ENCODE results near the gene PLD5. TPM values are rescaled to one million over a fixed set of nuclear protein-coding genes. Genes with fewer than 3 reads are reported as not detected.

Gene PLD5
- not detected in 2 replicates for total RNA-seq (2014; rRNA removed)
- Bru-seq, nascent RNA = percentile 3 among the genes with signal in this experiment
- BruChase-seq, experiment 1, labeled RNA remaining after a 6-hour chase = percentile 2 among the genes with signal in this experiment
- percentile 2 among the genes with signal in this experiment for BruChase-seq, experiment 2, labeled RNA remaining after a 2-hour chase
- long read RNA-seq = 0 reads

DNA sequence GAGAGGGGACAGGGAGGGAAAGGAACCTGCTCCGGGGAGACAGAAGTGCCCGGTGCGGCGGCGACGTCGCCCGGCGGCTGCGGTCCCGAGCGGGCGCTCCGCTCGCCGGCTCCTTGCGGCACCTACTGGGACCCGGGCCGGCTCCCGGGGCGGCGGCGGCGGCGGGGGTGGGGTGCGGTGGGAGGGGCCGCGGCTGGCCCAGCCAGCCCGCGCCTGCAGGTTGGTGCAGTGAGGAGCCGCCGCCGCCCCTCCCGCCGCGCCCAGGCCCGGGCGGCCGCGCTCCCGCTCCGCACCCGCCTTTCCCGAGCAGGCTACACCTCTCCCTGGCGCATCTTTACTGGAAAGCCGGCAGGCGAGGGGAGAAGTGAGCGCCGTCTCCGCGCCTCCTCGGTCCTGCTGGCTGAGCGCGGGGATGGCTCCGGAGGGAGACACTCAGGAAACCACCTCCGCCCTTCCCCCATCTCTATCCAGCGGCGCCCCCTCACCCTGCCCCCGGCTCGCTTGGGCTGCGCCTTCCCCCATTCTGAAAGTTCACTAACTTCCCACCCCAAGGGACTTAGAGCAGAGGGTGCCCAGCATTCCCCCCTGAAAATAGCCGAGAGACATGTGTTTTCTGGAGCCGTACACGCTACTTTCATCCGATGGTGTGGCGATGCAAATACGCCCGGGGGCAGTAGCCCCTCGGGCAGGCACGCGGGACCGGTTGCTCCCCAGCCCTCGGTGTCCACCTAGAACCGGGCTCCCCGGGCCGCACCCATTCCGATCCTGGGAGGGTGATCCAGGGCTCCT is at the start of gene PLD5:
TSS of gene PLD5 (minus strand) at position 127 of the 789 bp plus-strand sequence.
- intact Hi-C loops (cut with micrococcal nuclease) = no loop called here
- H3K27me3 ChIP-seq (ENCODE audit: low read length) = peaks cover 74% of the 10 kb centered on the region
- ChIA-PET POLR2A (ENCODE audit: unreplicated experiment) (no interaction called here), CTCF (no interaction called here)
- H3K9me2 ChIP-seq (replicated peaks; ENCODE audit: low read length) = no peaks in the 10 kb centered on the region
- H3K9me3 ChIP-seq (ENCODE audit: low read length) = no peaks in the 10 kb centered on the region
- ATAC-seq = peak; percentile 62
- DNase-seq = no peak
- peak within 1 kb of the TSS; percentile 69 for H2AFZ ChIP-seq (ENCODE audit: low read length)
- TF ChIP-seq EZH2phosphoT487 (IDR thresholded peaks at IDR 0.05; ENCODE audit: borderline replicate concordance, low read length) (0 out of 2 replicates have a peak, but pooled peaks have one; percentile 39), EZH2 (IDR thresholded peaks at IDR 0.05; ENCODE audit: low read length, unreplicated experiment) (peak; percentile 95)
- TF ChIP-seq, protein P1, sequence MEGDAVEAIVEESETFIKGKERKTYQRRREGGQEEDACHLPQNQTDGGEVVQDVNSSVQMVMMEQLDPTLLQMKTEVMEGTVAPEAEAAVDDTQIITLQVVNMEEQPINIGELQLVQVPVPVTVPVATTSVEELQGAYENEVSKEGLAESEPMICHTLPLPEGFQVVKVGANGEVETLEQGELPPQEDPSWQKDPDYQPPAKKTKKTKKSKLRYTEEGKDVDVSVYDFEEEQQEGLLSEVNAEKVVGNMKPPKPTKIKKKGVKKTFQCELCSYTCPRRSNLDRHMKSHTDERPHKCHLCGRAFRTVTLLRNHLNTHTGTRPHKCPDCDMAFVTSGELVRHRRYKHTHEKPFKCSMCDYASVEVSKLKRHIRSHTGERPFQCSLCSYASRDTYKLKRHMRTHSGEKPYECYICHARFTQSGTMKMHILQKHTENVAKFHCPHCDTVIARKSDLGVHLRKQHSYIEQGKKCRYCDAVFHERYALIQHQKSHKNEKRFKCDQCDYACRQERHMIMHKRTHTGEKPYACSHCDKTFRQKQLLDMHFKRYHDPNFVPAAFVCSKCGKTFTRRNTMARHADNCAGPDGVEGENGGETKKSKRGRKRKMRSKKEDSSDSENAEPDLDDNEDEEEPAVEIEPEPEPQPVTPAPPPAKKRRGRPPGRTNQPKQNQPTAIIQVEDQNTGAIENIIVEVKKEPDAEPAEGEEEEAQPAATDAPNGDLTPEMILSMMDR (conservative IDR thresholded peaks at IDR 0.05; ENCODE audit: low read depth, low read length) = no peak
- H3K4me1 ChIP-seq (ENCODE audit: insufficient read depth, low read length) = peaks cover 3% of the 10 kb centered on the region
- no peaks in the 10 kb centered on the region for H3K79me2 ChIP-seq (ENCODE audit: low read length)
- H3K4me3 ChIP-seq (ENCODE audit: low read length) = peak within 1 kb of the TSS; percentile 54
- no peaks in the 10 kb centered on the region for H4K20me1 ChIP-seq (ENCODE audit: low read length)
- peak within 1 kb of the TSS; percentile 75 for H3K4me2 ChIP-seq (ENCODE audit: low read length)
- H3F3A ChIP-seq (ENCODE audit: low read length, unreplicated experiment) = no peaks in the 10 kb centered on the region
- H3K9ac ChIP-seq (ENCODE audit: low read length) = no peak within 1 kb of the TSS
- no peaks in the 10 kb centered on the region for H3K36me3 ChIP-seq (ENCODE audit: low read depth, low read length)
- BruUV-seq (replicated peaks) = no TSS peak
- H3K27ac ChIP-seq (ENCODE audit: low read length) = no peak within 1 kb of the TSS

DNA sequence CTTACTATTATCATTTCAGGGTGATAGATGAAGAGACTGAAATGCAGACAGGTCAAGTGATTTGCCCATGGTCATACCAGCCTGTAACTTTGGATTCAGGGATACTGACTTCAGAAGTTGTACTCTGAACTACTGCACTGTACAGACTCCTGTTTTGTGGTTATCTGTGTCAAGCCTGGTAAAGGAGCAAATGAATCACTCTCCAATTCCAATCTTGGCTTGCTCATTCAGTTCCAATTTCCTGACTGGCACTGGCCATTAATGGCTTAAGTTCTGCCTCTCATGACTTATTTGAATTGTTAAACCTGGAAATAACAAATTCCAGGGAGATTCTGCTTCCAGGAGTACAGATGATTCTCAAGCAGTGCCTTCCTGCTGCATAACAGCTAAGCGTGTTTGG is 45.4 kb upstream of the PLD5 start:
- no peaks in the 10 kb centered on the region for H3K4me1 ChIP-seq (ENCODE audit: insufficient read depth, low read length)
- H3K4me3 ChIP-seq (ENCODE audit: low read length) = no peak overlapping the region
- ATAC-seq = no peak
- H3K27ac ChIP-seq (ENCODE audit: low read length) = no peak overlapping the region
- no peaks in the 10 kb centered on the region for H4K20me1 ChIP-seq (ENCODE audit: low read length)
- no peaks in the 10 kb centered on the region for H3K9me2 ChIP-seq (replicated peaks; ENCODE audit: low read length)
- DNase-seq = no peak
- BruUV-seq (replicated peaks) = no TSS peak
- 0 out of 2 replicates have a peak, but pooled peaks cover 4% of the 10 kb centered on the region for H3K27me3 ChIP-seq (ENCODE audit: low read length)
- H3F3A ChIP-seq (ENCODE audit: low read length, unreplicated experiment) = no peaks in the 10 kb centered on the region
- H3K9me3 ChIP-seq (ENCODE audit: low read length) = no peaks in the 10 kb centered on the region
- H3K4me2 ChIP-seq (ENCODE audit: low read length) = no peak overlapping the region
- POLR2A ChIA-PET (ENCODE audit: unreplicated experiment) = no interaction called here
- H3K79me2 ChIP-seq (ENCODE audit: low read length) = no peaks in the 10 kb centered on the region
- intact Hi-C loops (cut with micrococcal nuclease) = no loop called here
- no peaks in the 10 kb centered on the region for H3K36me3 ChIP-seq (ENCODE audit: low read depth, low read length)
- no peak overlapping the region for H2AFZ ChIP-seq (ENCODE audit: low read length)
- no peak overlapping the region for H3K9ac ChIP-seq (ENCODE audit: low read length)
- TF ChIP-seq EZH2phosphoT487 (IDR thresholded peaks at IDR 0.05; ENCODE audit: borderline replicate concordance, low read length) = no peak
- TF ChIP-seq EZH2 (IDR thresholded peaks at IDR 0.05; ENCODE audit: low read length, unreplicated experiment) = no peak
- TF ChIP-seq, protein P1 (conservative IDR thresholded peaks at IDR 0.05; ENCODE audit: low read depth, low read length) = no peak
- CTCF ChIA-PET = no interaction called here

DNA sequence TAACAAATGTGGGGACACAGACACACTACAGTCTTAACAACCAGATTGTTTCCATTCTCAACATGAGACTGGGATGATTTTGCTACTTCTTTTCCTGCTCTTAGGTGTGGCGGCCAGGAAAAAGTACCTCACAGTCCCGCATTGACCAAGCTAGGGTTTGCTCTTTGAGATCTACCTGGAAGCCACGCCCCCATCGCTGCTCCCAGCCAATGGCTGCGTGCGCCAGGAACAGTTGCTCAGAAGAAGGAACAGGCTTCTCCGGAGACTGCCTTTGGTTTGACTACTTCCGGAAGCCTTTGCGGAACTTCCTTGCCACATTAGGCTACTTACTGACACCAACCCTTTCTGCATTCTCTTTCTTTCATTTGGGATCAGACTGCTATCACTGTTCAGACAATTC is 44.2 kb upstream of the PLD5 start:
- CTCF ChIA-PET = no interaction called here
- BruUV-seq (replicated peaks) = no TSS peak

More for the DNA sequence above, 44.2 kb upstream of the PLD5 start:
- no peak for DNase-seq
- Histone ChIP-seq H3K9me2 (replicated peaks; ENCODE audit: low read length) (no peaks in the 10 kb centered on the region), H3K36me3 (ENCODE audit: low read depth, low read length) (no peaks in the 10 kb centered on the region), H3K9me3 (ENCODE audit: low read length) (no peaks in the 10 kb centered on the region), H2AFZ (ENCODE audit: low read length) (no peak overlapping the region), H4K20me1 (ENCODE audit: low read length) (no peaks in the 10 kb centered on the region), H3K27me3 (ENCODE audit: low read length) (no peaks in the 10 kb centered on the region), H3K27ac (ENCODE audit: low read length) (no peak overlapping the region), H3K4me2 (ENCODE audit: low read length) (no peak overlapping the region), H3F3A (ENCODE audit: low read length, unreplicated experiment) (no peaks in the 10 kb centered on the region), H3K79me2 (ENCODE audit: low read length) (no peaks in the 10 kb centered on the region), H3K9ac (ENCODE audit: low read length) (no peak overlapping the region), H3K4me1 (ENCODE audit: insufficient read depth, low read length) (no peaks in the 10 kb centered on the region), H3K4me3 (ENCODE audit: low read length) (no peak overlapping the region)
- POLR2A ChIA-PET (ENCODE audit: unreplicated experiment) = no interaction called here
- TF ChIP-seq EZH2phosphoT487 (IDR thresholded peaks at IDR 0.05; ENCODE audit: borderline replicate concordance, low read length) (no peak), EZH2 (IDR thresholded peaks at IDR 0.05; ENCODE audit: low read length, unreplicated experiment) (no peak)
- TF ChIP-seq, protein P1 (conservative IDR thresholded peaks at IDR 0.05; ENCODE audit: low read depth, low read length) = no peak
- no peak for ATAC-seq
- intact Hi-C loops (cut with micrococcal nuclease) = no loop called here

Data from PC-3 (cell line).